NOMO-1 treated with DMSO at 0.1 percent for 48 hours (cell line): ENCODE results near the gene SYCP3.

Experiments
- DNase-seq: peaks from one replicate; lab custom pipeline; 2025; ENCODE audit not compliant: unreplicated experiment; lab: John Stamatoyannopoulos, UW

The SYCP3 gene

GRCh38 chr12:101714877-101715444 lies 24.3 kb downstream of the SYCP3 start:
- peak; percentile 37 for DNase-seq

- no peak for DNase-seq
These were observed 25.3 kb downstream of the SYCP3 start for GRCh38 chr12:101713930-101714329.

DNA sequence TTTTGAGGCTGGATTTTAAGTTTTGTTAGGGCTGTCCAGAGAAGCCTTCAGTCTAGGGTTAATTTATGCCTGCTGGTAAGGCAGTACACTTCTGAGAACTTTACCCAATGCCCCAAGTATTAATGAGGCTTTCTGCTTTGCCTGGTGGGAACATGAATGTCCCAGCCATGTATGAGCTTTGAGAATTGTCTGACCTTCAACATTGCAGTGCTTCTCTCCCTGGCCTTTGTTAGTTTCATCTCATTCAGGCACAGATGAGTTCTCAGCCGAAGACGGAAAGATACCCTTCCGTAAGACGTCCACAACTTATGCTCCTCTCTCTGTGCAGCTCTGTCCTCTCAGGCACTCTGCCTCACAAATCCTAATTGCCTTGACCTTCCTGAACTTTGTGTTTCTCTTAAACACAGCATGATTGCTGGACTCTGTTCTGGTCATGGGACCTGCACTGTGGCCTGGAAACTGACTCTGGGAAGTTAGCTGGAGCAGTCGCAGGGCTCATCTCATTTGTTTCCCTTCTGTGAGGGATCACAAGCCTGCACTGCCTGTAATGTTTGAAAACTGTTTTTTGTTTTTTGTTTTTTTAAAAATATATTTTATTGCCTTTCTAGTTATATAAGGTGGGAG lies 26.1 kb downstream of the SYCP3 start:
- DNase-seq: no peak

DNA sequence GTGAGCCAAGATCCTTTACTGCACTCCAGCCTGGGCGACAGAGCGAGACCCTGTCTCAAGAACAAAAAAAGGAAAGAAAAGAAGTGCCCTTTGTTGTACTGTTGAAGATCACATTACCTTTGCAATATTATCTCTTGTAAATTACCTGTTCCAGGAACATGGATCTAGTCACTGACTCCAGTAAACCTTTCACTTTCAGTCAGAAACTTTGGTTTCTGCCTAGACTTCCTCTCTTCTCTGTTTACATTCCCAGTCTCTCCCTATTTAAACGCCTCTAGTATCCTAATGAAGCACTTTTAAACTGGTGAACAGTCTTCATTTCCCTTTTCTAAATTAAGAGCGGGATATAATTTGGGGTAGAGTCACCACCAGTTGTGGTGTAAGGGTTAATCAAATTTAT lies 29.0 kb downstream of the SYCP3 start:
- no peak for DNase-seq

DNA sequence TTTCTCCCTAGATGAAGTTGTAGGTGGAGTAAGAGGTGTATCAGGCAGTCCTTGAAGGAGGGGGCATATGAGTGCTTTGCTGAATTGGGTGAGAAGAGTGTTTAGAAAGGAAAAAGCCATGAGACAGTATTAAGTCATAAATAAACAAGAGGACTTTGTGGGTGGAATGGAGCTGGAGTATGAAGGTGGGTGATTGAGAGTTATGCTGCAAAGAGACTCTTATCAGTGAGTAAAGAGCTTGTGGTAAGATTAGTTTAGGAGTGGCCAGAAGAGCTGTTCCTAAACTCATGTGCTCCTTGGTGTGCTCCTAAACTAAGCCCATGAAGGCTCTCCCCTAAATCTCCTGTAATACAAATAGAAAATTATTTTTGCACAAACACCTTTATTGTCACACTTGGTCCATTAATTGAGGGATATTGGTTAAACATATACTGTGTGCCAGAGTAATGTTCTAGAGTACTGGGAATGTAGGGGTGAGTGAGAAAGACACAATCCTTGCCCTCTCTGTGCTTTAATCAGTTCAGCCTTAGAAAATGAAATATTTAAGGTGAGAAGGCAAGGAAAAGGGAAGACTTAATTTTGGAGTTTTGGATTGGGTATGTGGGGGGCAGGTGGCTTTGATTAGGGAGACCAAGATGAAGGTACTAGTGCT lies 32.0 kb downstream of the SYCP3 start:
- no peak for DNase-seq

DNA sequence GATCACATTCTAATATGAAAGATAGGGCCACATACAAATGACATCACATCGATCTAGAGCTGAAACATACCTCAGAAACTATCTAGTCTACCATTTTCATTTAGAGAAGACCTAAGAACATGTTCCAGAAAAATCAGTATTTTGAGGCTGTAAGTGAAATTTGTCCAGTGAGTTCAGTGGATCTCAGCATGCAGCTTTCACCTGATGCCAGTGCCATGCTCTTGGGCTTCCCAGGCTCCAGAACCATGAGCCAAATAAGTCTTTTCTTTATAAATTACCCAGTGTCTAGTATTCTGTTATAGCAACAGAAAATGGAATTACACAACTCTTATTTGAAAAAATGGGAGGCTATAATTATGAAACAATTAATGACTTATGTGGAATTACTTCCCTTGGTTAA lies 32.9 kb downstream of the SYCP3 start:
- DNase-seq: no peak

- DNase-seq: no peak
These were observed 35.8 kb downstream of the SYCP3 start for GRCh38 chr12:101703487-101703886.

DNA sequence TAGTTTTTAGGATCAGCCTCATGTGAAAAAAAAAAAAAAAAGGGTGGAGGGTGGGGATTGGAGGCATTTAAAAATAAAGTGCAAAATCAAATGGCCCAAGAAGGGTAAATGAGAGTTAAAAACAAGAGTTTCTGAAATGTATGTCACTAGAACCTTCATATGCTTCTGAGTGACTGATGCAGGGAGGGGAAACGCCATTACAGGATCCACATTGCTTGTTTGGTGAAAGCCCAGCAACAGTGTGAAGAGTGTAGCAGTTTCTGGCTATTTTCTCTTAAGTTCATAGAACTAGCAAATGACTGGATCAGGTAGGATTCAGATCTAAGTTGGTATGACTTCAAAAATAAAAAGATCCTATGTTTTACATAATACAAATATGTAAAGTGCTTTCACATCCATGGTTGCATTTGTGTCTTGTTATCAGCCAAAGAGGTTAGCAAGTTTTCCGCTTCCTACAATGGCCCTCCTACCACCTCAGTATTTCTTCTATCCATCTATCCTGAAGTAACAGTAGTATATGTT lies 38.9 kb downstream of the SYCP3 start:
- DNase-seq: no peak

- DNase-seq: no peak
These were observed 40.4 kb downstream of the SYCP3 start for GRCh38 chr12:101698800-101699347.

- peak; percentile 32 for DNase-seq
These were observed 41.1 kb downstream of the SYCP3 start for GRCh38 chr12:101697930-101698799.

DNA sequence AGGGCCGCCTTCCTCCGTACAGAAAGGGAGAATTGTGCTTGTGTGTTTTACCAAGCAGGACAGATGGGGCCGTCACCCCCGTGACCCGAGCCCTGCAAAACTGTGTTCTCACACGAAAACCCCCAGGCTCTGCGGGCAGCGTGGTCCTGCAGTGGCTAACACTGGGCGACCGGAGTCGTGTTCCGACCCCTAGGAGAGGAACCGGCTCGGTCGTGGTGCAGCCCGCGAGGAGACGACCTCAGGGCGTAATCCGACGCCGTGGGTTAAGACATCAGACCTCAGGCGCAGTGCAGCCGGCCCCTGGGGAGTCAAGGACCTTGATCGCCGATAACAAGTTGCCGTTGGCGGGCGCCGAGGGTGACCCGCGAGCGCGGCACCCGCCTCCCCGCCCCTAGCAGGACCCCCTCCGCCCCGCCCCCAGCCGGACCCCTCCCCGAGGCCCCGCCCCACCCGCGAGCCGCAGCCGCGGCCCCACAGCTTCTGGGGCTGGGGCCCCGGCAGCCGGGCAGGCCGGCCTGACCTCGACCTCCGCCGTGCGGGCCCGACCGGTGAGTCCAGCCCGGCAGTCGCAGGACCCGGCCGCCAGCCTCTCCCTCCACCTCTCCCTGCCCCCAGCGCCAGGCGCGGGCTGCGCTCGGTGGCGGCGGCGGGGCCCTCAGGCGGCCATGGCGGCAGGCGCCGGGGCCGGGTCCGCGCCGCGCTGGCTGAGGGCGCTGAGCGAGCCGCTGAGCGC lies 41.9 kb downstream of the SYCP3 start, which contains the start of gene CHPT1:
TSS of gene CHPT1 (plus strand) at position 444 of the 733 bp plus-strand sequence. CDS start at position 666, 222 bp downstream.
- peak; percentile 46 for DNase-seq

DNA sequence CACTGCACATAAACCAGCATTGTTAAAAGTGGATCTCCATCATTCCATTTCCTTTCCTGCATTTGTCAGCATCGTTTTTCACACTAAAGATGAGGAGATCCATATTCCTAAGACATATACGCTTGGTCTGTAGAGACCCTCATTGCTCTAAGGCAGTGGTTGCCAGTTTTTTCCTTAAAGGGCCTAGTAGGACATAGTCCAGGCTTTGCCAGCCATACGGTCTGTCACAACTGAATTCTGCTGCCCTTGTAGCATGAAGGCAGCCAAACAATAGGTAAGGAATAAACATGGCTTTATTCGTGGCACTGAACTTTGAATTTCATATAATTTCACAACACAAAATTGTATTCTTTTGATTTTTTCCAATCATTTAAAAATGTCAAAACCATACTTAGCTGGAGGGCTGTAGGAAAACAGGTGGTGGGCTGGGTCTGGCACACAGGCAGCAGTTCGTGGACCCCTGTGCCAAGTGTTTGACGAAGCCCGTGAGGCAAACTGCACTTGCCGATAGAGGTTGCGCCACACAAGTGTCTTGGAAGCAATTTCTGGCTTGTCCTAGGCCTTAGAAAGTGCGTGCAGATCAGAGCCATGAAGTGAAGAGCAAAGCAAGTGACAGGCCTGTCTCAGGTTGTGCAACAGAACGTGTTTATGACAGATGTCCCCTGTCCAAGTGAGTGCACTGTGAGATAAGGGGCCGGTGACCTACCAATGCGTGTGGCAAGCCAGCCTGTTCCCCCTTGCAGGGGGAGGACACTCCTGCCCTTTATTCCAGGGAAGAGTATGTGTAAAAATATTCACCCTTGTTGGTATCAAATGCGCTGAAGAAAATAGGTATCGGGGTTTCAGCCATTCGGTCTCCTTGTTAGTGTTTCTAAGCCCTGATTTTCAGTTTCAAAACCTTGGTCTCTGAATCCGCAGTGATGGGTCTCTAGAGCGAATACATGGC lies 42.7 kb downstream of the SYCP3 start:
- peak; percentile 70 for DNase-seq

DNA sequence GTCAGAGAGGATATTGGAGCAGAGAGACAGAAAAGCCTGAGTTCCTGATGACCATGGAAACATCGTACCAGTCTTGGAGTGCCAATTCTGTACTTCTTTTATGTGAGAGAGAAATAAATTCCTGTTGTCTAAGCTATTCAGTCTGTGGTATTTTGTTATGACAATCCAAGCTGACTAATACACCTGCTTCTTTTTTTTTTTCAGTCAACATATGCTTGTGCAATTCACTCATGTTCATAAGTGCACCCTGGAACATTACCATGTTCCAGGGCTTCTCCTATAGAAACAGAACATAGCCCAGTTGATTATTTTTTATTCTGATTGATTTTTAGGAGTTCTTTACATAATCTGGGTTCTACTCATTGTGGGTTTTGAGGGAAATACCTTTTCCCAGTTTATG lies 43.6 kb downstream of the SYCP3 start:
- no peak for DNase-seq

DNA sequence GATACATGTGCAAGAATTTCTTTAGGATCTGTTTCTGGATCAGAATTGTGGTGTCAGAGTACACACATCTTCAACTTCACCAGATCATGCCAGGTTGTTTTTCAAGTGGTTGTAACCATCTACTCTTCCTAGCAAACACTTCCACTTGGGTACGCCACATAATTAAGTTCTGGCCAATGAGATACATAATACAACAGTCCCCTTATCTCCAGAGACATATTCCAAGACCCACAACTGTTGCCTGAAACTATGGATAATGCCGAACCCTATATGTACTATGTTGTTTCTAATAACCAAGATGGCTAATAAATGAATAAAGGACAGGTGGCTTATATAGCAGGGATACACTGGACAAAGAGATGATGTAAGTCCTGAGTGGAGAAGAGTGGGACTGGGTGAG lies 44.3 kb downstream of the SYCP3 start:
- no peak for DNase-seq

DNA sequence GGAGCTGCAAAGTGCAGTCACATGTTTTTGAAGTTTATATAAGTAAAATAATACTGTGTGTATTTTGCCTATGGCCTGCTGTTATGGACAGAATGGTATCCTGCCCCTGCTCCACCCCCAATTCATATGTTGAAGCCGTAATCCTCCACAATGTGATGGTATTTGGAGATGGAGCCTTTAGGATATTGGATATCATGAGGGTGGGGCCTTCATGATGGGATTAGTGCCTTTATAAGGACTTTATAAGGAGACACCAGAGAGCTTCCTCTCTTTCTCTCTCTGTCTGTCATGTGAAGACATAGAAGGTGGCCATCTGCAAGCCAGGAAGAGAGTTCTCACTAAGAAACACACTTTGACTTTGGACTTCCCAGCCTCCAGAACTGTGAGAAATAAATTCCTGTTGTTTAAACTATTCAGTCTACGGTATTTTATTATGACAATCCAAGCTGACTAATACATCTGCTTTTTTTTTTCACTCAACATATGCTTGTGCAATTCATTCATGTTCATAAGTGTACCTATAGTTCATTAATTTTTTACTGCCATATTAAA lies 44.9 kb downstream of the SYCP3 start:
- no peak for DNase-seq

- no peak for DNase-seq
These were observed 47.7 kb downstream of the SYCP3 start for GRCh38 chr12:101691503-101692096.

DNA sequence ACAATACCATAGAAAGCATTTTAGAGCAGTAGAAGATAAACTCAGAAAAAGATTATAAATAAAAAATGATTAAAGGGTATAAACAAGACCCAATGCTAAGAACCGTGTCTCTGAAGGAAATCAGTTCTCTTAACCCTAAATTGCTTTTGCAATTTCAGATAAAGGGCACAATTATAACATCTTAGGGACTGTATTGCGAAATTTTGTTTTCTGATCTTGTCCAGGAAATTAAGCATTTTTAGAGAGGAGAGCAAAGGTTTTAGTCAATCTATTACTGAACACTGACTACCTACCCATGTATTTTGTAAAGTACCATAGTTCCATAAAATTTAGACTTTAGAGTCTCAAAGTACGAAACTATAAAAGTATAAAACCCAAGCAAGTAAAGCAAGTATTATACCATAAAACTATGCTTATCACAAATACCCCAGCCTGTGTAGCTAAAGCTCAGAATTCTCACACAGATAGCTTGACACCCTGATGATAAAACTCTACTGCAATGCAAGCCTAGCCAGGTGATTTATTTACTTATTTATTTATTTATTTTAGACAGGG lies 48.6 kb downstream of the SYCP3 start:
- no peak for DNase-seq

- DNase-seq: no peak
These were observed 53.1 kb downstream of the SYCP3 start for GRCh38 chr12:101686176-101686575.
